Measurements from ENCODE around the gene EHD3.

EHD3 gene

GRCh38 chr2:31237348-31238017, 3.5 kb downstream of the EHD3 start:
- no peak for DNase-seq

- no peak for DNase-seq
Measured at GRCh38 chr2:31238126-31238905, 4.4 kb downstream of the EHD3 start.

- DNase-seq: no peak
Measured at GRCh38 chr2:31238906-31239592, 5.1 kb downstream of the EHD3 start.

GRCh38 chr2:31239593-31240177, 5.7 kb downstream of the EHD3 start:
- DNase-seq: no peak

- DNase-seq: no peak
Measured at GRCh38 chr2:31240381-31241365, 6.7 kb downstream of the EHD3 start.

- DNase-seq: no peak
Measured at GRCh38 chr2:31241625-31242270, 7.8 kb downstream of the EHD3 start.

GRCh38 chr2:31243053-31243452, 9.1 kb downstream of the EHD3 start:
- no peak for DNase-seq

- no peak for DNase-seq
Measured at GRCh38 chr2:31244101-31244500, 10.1 kb downstream of the EHD3 start.

GRCh38 chr2:31246184-31246852, 12.4 kb downstream of the EHD3 start:
- DNase-seq: no peak

GRCh38 chr2:31247711-31248110, 13.8 kb downstream of the EHD3 start:
- no peak for DNase-seq

GRCh38 chr2:31248139-31248538, 14.2 kb downstream of the EHD3 start:
- no peak for DNase-seq

GRCh38 chr2:31249009-31249690, 15.2 kb downstream of the EHD3 start:
- no peak for DNase-seq

GRCh38 chr2:31251018-31251417, 17.1 kb downstream of the EHD3 start:
- no peak for DNase-seq

- no peak for DNase-seq
Measured at GRCh38 chr2:31251851-31252250, 17.9 kb downstream of the EHD3 start.

- no peak for DNase-seq
Measured at GRCh38 chr2:31253356-31254131, 19.6 kb downstream of the EHD3 start.

- DNase-seq: no peak
Measured at GRCh38 chr2:31254237-31255203, 20.6 kb downstream of the EHD3 start.

- DNase-seq: no peak
Measured at GRCh38 chr2:31255911-31256571, 22.1 kb downstream of the EHD3 start.

Data from GF-D8 (cell line).